LoVo (cell line): Measurements from ENCODE around the gene RGL4.
"Not testable (repeated sequence)": the region's sequence is repeated elsewhere in the genome, so short reads cannot be mapped to it uniquely, and the experiment has no call there.

ENCODE experiments used
- DNase-seq: peaks from one replicate; pipeline ENCODE4 v3.0.0-alpha.2; 2016; ENCODE audit warnings: low spot score

Gene RGL4

GRCh38 chr22:23698673-23699235 is 7.9 kb downstream of the RGL4 start:
- no peak for DNase-seq

DNA sequence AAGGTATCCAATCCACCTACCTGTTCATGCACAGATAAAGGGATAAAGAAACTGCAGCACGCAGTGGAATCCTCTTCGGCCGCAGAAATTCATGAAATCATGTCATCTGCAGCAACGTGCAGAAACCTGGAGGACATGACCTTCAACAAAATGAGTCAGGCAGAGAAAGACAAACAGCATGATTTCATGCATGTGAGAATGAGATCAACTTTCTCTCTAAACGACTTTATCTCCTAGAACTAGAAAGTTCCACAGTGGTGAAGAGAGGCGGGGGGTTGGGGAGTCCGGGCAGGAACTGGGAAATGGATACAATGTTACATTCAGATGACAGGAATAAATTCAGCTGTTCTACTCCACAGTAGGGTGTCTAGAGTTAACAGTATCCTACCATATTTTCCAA is 9.9 kb downstream of the RGL4 start:
- no peak for DNase-seq

DNA sequence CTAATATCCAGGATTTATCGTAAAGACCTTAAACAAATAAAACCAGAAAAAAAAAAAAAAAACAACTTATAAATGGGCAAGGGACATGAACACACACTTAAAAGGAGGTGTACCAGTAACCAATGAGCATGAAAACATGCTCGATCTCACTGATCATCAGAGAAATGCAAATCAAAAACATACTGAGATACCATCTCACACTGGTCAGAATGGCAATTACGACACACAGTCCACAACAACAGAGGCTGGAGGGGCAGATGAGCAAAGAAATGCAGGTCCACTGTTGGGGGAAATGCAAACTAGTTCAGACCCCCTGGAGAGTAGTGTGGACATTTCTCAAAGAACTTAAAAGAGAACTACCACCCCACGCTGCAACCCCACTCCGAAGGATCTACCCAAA is 13.2 kb downstream of the RGL4 start:
- DNase-seq, result no peak

DNA sequence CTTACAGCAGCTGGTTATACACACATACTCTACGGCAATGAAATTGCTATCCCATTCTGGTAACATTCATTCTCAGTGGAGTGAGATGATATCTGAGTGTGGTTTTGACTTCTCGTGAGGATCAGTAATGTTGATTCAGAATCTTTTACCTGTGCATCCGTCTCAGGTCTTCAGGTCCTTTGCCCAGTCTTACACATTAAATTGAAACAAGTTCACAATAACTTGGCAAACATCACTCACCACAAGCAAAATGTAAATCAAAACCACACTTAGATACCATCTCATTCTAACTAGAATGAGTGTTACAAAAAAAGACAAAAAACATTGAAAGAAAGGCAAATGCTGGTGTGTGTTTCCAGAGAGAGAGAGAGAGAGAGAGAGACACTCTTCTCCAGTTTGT is 14.0 kb downstream of the RGL4 start:
- no peak for DNase-seq

- DNase-seq, result no peak
Measured at GRCh38 chr22:23705358-23705757, 14.5 kb downstream of the RGL4 start.

DNA sequence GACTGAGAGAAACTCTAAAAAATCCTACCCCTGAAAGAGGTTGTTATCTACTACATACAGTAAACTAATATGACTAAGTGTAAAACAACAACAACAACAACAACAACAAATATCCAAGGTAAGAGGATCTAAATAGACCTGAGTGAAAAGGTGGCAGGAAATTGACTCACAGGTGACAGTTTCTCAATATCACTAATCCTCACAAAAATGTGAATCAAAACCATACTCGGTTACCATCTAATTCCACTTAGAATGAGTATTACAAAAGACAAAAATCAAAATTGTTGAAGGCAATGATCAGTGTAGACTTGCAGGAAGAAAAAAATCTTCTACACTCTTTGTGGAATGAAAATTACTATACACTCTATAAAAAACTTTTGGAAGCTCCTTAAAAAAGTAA is 17.5 kb downstream of the RGL4 start:
- DNase-seq, result no peak

- DNase-seq, result no peak
Measured at GRCh38 chr22:23709107-23709506, 18.3 kb downstream of the RGL4 start.

DNA sequence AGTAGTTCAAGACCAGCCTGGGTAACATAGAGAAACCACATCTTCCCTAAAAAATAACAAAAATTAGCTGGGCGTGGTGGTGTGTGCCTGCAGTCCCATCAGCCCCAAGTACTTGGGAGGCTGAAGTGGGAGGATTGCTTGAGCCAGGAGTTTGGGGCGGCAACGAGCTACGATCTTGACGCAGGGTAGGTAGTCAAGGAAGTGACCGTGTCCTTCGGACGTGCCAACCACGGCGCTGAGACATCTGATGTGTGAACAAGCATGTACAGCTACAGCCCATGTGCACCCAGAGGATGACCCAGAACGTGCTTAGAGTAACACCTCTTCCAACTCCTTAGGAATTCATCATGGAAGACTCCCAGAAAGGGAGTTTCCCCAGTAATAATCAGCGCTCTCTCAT is 21.4 kb downstream of the RGL4 start:
- no peak for DNase-seq

- no peak for DNase-seq
Measured at GRCh38 chr22:23713696-23714595, 23.1 kb downstream of the RGL4 start.

DNA sequence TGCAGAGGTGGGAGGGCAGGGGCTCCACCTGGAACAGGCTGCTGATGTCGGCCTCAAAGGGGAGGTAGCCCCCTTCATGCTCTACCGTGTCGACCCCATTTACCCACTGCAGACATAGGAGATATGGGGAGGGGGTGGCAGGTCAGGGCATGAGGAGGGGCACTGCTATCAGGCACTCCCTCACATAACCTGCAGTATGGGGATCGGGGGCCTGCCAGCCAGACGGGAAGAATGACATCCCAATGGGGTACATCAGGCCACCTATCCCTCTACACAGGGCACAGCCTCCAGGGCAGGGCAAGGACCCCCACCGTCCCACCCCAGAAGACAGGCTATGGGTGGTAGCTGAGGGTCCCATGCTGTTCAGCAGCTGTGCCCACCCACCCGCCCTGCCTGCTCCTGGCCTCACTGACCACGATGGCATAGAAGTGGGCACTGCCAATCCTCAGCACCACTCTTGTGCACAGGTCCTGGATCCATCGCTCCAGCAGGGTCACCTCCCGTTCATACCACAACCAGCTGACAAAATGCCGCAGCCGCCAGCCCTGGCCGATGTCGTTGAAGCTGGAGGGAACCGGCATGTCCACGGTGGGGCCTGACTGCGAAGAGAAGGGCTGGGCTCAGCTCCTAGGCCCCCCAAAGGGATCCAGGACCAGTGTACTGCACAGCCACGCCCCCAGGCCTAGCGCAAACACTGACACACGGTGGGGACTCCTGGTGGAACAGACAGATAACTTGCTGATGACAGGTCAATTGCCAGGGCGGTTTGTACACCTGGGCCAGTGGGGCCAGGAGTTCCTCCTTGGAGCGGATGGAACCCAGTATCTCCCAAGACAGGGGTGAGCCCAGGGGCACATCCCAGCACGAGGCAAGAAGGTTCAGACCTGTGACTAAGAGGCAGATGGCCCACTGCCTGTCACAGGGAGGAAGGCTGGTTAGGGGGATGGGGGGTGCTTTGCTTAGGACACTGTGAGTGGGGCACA is 24.1 kb downstream of the RGL4 start:
- DNase-seq, result no peak

GRCh38 chr22:23715806-23716375 is 25.1 kb downstream of the RGL4 start:
- DNase-seq, result no peak

GRCh38 chr22:23716811-23717801 is 26.3 kb downstream of the RGL4 start:
- peak; percentile 84 for DNase-seq

DNA sequence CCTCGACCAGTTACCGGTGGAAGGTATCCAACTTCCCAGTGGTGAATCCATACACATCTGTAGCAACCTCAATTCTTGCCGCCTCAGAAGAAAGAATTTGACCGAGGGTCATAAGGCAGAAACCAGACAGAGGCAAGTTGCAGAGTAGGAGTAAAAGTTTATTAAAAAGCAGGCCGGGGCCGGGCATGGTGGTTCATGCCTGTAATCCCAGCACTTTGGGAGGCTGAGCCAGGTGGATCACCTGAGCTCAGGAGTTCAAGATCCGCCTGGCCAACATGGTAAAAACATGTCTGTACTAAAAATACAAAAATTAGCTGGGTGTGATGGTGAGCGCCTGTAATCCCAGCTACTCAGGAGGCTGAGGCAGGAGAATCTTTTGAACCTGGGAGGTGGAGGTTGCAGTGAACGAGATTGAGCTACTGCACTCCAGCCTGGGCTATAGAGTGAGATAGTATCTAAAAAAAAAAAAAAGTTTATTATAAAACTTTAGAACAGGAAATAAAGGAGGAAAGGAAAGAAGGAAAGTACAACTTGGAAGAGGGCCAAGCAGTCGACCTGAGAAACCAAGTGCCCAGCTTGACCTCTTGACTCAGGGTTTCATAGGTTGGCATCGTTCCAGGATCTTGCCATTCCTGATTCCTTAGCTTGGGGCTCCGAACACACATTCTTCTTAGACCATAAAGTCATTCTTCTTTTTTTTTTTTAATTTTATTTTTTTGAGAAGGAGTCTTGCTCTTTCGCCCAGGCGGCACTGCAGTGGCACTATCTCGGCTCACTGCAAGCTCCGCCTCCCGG is 27.8 kb downstream of the RGL4 start:
- peak; percentile 2 for DNase-seq

GRCh38 chr22:23720855-23721254 is 30.0 kb downstream of the RGL4 start:
- DNase-seq, result no peak

DNA sequence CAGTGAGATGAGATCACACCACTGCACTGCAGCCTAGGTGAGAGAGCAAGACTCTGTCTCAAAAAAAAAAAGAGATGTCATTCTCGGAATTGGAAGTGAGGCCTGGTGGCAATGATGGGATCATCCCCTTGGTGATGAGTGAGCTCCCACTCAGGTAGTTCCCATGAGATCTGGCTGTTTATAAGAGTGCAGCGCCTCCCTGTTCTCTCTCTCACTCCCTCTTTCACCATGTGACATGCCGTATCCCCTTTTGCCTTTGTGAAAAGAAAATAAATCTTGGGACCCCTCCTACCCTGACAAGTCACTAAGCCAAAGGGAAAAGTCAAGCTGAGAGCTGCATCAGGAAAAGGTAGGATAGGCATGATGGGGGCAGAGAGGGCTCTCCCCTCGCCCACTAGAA is 31.3 kb downstream of the RGL4 start:
- DNase-seq, result no peak

DNA sequence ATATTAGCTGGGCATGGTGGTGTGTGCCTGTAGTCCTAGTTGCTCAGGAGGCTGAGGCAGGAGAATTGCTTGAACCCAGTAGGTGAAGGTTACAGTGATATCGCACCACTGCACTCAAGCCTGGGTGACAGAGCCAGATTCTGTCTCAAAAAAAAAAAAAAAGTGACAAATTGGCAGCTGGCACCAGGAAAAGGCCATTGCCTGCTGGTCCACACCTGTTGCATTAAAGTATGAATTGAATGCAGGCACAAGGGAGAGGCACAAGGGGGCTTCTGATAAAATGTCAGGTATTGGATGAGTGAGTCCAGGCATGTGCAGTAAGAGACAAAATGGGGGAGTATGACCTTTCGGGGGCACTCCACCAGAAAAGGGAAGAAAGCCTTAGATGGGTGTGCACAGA is 31.9 kb downstream of the RGL4 start:
- no peak for DNase-seq

- not testable (repeated sequence) for DNase-seq
Measured at GRCh38 chr22:23728108-23728507, 37.3 kb downstream of the RGL4 start.

- no peak for DNase-seq
Measured at GRCh38 chr22:23737696-23738095, 46.9 kb downstream of the RGL4 start.

- no peak for DNase-seq
Measured at GRCh38 chr22:23742505-23743264, 51.9 kb downstream of the RGL4 start.
